Colonic mucosa (tissue), 4 donors: Measurements from ENCODE around the gene TMEM186. TPM values are rescaled to one million over a fixed set of nuclear protein-coding genes. Genes with fewer than 3 reads are reported as not detected.

Experiments used
- DNase-seq: peaks from one replicate; pipeline ENCODE4 v3.0.0-alpha.2; 2020
- H3K27ac ChIP-seq: fragments of 200-600 bp; one replicate; pipeline ENCODE4 v1.8.0; 2021
- H3K27me3 ChIP-seq: fragments of 200-600 bp; one replicate; pipeline ENCODE4 v1.8.0; 2021
- H3K36me3 ChIP-seq: fragments of 200-600 bp; one replicate; pipeline ENCODE4 v1.8.0; 2021
- H3K4me1 ChIP-seq: fragments of 200-600 bp; one replicate; pipeline ENCODE4 v1.8.0; 2021; ENCODE audit warnings: mild to moderate bottlenecking
- H3K4me3 ChIP-seq: fragments of 200-600 bp; one replicate; pipeline ENCODE4 v1.8.0; 2021
- H3K9ac ChIP-seq, 2 donors: one replicate each; pipeline ENCODE4 v1.7.0; 2013; ENCODE audit warnings: control low read depth in 2 of 2, low read depth in 2 of 2, low read length in 2 of 2
- H3K9me3 ChIP-seq: fragments of 200-600 bp; one replicate; pipeline ENCODE4 v1.8.0; 2021
- CTCF ChIP-seq: fragments of 200-600 bp; IDR thresholded peaks from one replicate; pipeline ENCODE4 v1.8.0; 2022; ENCODE audit warnings: antibody characterized with exemption, mild to moderate bottlenecking
- intact Hi-C: fragments of 100-400 bp; cut with DNase I; formaldehyde crosslinking; loops from one replicate; pipeline ENCODE4 v1.14.1; 2022
- total RNA-seq, 2 donors: library from RNA; stranded (reverse); fragmentation: NEBNext Ultra II Directional in 1 of 2; extraction: Animal tissue kit (Norgen Biotek cat#: 25700) in 1 of 2; gene quantifications; one replicate each; pipeline ENCODE4 v1.2.1, GENCODE V29; 2021
- donor health status: healthy.
- donor health status: DM: no; HTN: no; CAD: no.
- donor health status: DM: no; HTN: no; CAD: no.

TMEM186 gene
- total RNA-seq, 2 donors from 2014 or later: 11.9 to 20.3 TPM

GRCh38 chr16:8760021-8760420 is 37.4 kb downstream of the TMEM186 start:
- Histone ChIP-seq H3K4me3 (no peak overlapping the region), H3K9ac (no peak overlapping the region), H3K4me1 (no peaks in the 10 kb centered on the region), H3K27ac (no peak overlapping the region), H3K27me3 (no peaks in the 10 kb centered on the region), H3K9me3 (no peaks in the 10 kb centered on the region), H3K36me3 (no peaks in the 10 kb centered on the region)
- DNase-seq: no peak
- no peak for TF ChIP-seq CTCF
- intact Hi-C loops: loop anchor here (10.0 kb wide), 1 partner anchor 45 kb away; no protein-coding TSS in a partner anchor

GRCh38 chr16:8758022-8758421 is 39.4 kb downstream of the TMEM186 start:
- H3K4me3 ChIP-seq: no peak overlapping the region
- no peak for TF ChIP-seq CTCF
- no peaks in the 10 kb centered on the region for H3K4me1 ChIP-seq
- no peak for DNase-seq
- H3K27ac ChIP-seq: no peak overlapping the region
- H3K9me3 ChIP-seq: no peaks in the 10 kb centered on the region
- no peak overlapping the region for H3K9ac ChIP-seq
- no peaks in the 10 kb centered on the region for H3K36me3 ChIP-seq
- no peaks in the 10 kb centered on the region for H3K27me3 ChIP-seq
- intact Hi-C loops: no loop called here

- Histone ChIP-seq H3K4me3 (no peak overlapping the region), H3K9ac (no peak overlapping the region), H3K27me3 (no peaks in the 10 kb centered on the region), H3K9me3 (no peaks in the 10 kb centered on the region), H3K4me1 (no peaks in the 10 kb centered on the region), H3K27ac (no peak overlapping the region), H3K36me3 (no peaks in the 10 kb centered on the region)
- no peak for DNase-seq
- TF ChIP-seq CTCF: no peak
- intact Hi-C loops: no loop called here
These were observed 40.7 kb downstream of the TMEM186 start for GRCh38 chr16:8756755-8757154.

GRCh38 chr16:8753416-8754054 is 43.9 kb downstream of the TMEM186 start:
- TF ChIP-seq CTCF: no peak
- Histone ChIP-seq H3K4me3 (no peak overlapping the region), H3K27ac (no peak overlapping the region), H3K9ac (no peak overlapping the region), H3K9me3 (no peaks in the 10 kb centered on the region), H3K36me3 (no peaks in the 10 kb centered on the region), H3K4me1 (no peaks in the 10 kb centered on the region), H3K27me3 (no peaks in the 10 kb centered on the region)
- DNase-seq: no peak
- intact Hi-C loops: no loop called here

- no peak overlapping the region for H3K4me3 ChIP-seq
- no peaks in the 10 kb centered on the region for H3K9me3 ChIP-seq
- no peaks in the 10 kb centered on the region for H3K4me1 ChIP-seq
- no peaks in the 10 kb centered on the region for H3K36me3 ChIP-seq
- no peak overlapping the region for H3K9ac ChIP-seq
- H3K27ac ChIP-seq: no peak overlapping the region
- TF ChIP-seq CTCF: no peak
- no peaks in the 10 kb centered on the region for H3K27me3 ChIP-seq
- DNase-seq: no peak
- intact Hi-C loops: no loop called here
These were observed 44.7 kb downstream of the TMEM186 start for GRCh38 chr16:8752706-8753105.
